Esophagus squamous epithelium (tissue), 4 donors: Measurements from ENCODE around the gene AFAP1L1.
A peak's percentile ranks its signal among the peaks of the same experiment; 100 is the strongest.

Experiments
- CTCF ChIP-seq, 6 experiments: fragments of 450-650 bp in 4 of 6; fragments of 200-600 bp in 2 of 6; sonication (generic) in 2 of 6; IDR thresholded peaks; one replicate each; pipeline ENCODE4 v1.5.1; 2016 to 2019; ENCODE audit warnings: antibody characterized with exemption in 6 of 6, mild to moderate bottlenecking in 4 of 6, moderate library complexity in 4 of 6
- POLR2A ChIP-seq, 4 donors: fragments of 450-650 bp; IDR thresholded peaks; one replicate each; pipeline ENCODE4 v1.6.1; 2017; ENCODE audit warnings: antibody characterized with exemption in 4 of 4, mild to moderate bottlenecking in 4 of 4, moderate library complexity in 3 of 4

GRCh38 chr5:149268928-149269557, 2.6 kb upstream of the AFAP1L1 start:
- TF ChIP-seq CTCF (IDR thresholded peaks at IDR 0.05): peak; percentile 33 to 84 (median 69)
- no peak for TF ChIP-seq POLR2A (IDR thresholded peaks at IDR 0.05)
